Endothelial cell (in vitro differentiated cells): ENCODE data around the gene C2CD4C. TPM values are rescaled to one million over a fixed set of nuclear protein-coding genes. Genes with fewer than 3 reads are reported as not detected.
"Not testable (repeated sequence)": the region's sequence is repeated elsewhere in the genome, so short reads cannot be mapped to it uniquely, and the experiment has no call there.

Experiments used
- DNase-seq: peaks from one replicate; pipeline ENCODE4 v3.0.0; 2021; ENCODE audit warnings: low spot score
- H3K27ac Mint-ChIP-seq: one replicate; pipeline ENCODE4 v1.8.0; 2021; ENCODE audit warnings: mixed read lengths, inconsistent platforms; ENCODE audit not compliant: unreplicated experiment
- H3K27me3 Mint-ChIP-seq: one replicate; pipeline ENCODE4 v1.8.0; 2021; ENCODE audit warnings: mild to moderate bottlenecking, moderate library complexity, mixed read lengths, inconsistent platforms; ENCODE audit not compliant: unreplicated experiment
- H3K36me3 Mint-ChIP-seq: one replicate; pipeline ENCODE4 v1.8.0; 2021; ENCODE audit warnings: mild to moderate bottlenecking, low read depth, mixed read lengths, inconsistent platforms; ENCODE audit not compliant: unreplicated experiment
- H3K4me1 Mint-ChIP-seq: one replicate; pipeline ENCODE4 v1.8.0; 2021; ENCODE audit warnings: mild to moderate bottlenecking, mixed read lengths, inconsistent platforms; ENCODE audit not compliant: unreplicated experiment
- H3K4me3 Mint-ChIP-seq: one replicate; pipeline ENCODE4 v1.8.0; 2021; ENCODE audit warnings: mild to moderate bottlenecking, mixed read lengths, inconsistent platforms; ENCODE audit not compliant: unreplicated experiment
- H3K9me3 Mint-ChIP-seq: one replicate; pipeline ENCODE4 v1.8.0; 2021; ENCODE audit warnings: mixed read lengths, inconsistent platforms; ENCODE audit not compliant: unreplicated experiment
- CTCF ChIP-seq: fragments of 200-600 bp; sonication (generic); IDR thresholded peaks from one replicate; pipeline ENCODE4 v1.5.0; 2021; ENCODE audit warnings: antibody characterized with exemption; ENCODE audit not compliant: unreplicated experiment
- total RNA-seq: library from RNA; stranded (reverse); fragmentation: NEBNext Ultra II Directional; extraction: Animal tissue kit (Norgen Biotek cat#: 25700); gene quantifications from one replicate; pipeline ENCODE4 v1.2.1, GENCODE V29; 2021; ENCODE audit not compliant: unreplicated experiment

The C2CD4C gene
- total RNA-seq, 1 donor from 2014 or later, result 1.2 TPM

GRCh38 chr19:389935-390289, 19.0 kb downstream of the C2CD4C start:
- Mint-ChIP-seq H3K4me1 (no peaks in the 10 kb centered on the region), H3K27ac (no peak overlapping the region), H3K4me3 (no peak overlapping the region), H3K9me3 (no peaks in the 10 kb centered on the region), H3K27me3 (peaks cover 11% of the 10 kb centered on the region), H3K36me3 (peaks cover 9% of the 10 kb centered on the region)
- no peak for TF ChIP-seq CTCF
- DNase-seq, result no peak

GRCh38 chr19:389255-389934, 19.6 kb downstream of the C2CD4C start:
- DNase-seq, result no peak
- H3K4me3 Mint-ChIP-seq, result no peak overlapping the region
- TF ChIP-seq CTCF, result no peak
- peaks cover 9% of the 10 kb centered on the region for H3K27me3 Mint-ChIP-seq
- H3K27ac Mint-ChIP-seq, result no peak overlapping the region
- no peaks in the 10 kb centered on the region for H3K9me3 Mint-ChIP-seq
- H3K4me1 Mint-ChIP-seq, result no peaks in the 10 kb centered on the region
- peaks cover 8% of the 10 kb centered on the region for H3K36me3 Mint-ChIP-seq

- H3K27me3 Mint-ChIP-seq, result peaks cover 9% of the 10 kb centered on the region
- no peak for TF ChIP-seq CTCF
- no peak for DNase-seq
- H3K4me3 Mint-ChIP-seq, result no peak overlapping the region
- H3K9me3 Mint-ChIP-seq, result no peaks in the 10 kb centered on the region
- H3K27ac Mint-ChIP-seq, result no peak overlapping the region
- H3K36me3 Mint-ChIP-seq, result peaks cover 4% of the 10 kb centered on the region
- no peaks in the 10 kb centered on the region for H3K4me1 Mint-ChIP-seq
Measured at GRCh38 chr19:388691-389090, 20.3 kb downstream of the C2CD4C start.

GRCh38 chr19:387777-388176, 21.2 kb downstream of the C2CD4C start:
- peaks cover 4% of the 10 kb centered on the region for H3K36me3 Mint-ChIP-seq
- no peak for DNase-seq
- H3K27me3 Mint-ChIP-seq, result peaks cover 8% of the 10 kb centered on the region
- no peak overlapping the region for H3K27ac Mint-ChIP-seq
- no peaks in the 10 kb centered on the region for H3K9me3 Mint-ChIP-seq
- no peaks in the 10 kb centered on the region for H3K4me1 Mint-ChIP-seq
- TF ChIP-seq CTCF, result no peak
- no peak overlapping the region for H3K4me3 Mint-ChIP-seq

- not testable (repeated sequence) for H3K4me3 Mint-ChIP-seq, H3K36me3 Mint-ChIP-seq, H3K9me3 Mint-ChIP-seq, H3K27ac Mint-ChIP-seq, DNase-seq, H3K4me1 Mint-ChIP-seq
- H3K27me3 Mint-ChIP-seq, result peaks cover 10% of the 10 kb centered on the region
Measured at GRCh38 chr19:386632-387301, 22.2 kb downstream of the C2CD4C start.

GRCh38 chr19:386189-386588, 22.8 kb downstream of the C2CD4C start:
- H3K27me3 Mint-ChIP-seq, result peaks cover 10% of the 10 kb centered on the region
- H3K4me3 Mint-ChIP-seq, H3K9me3 Mint-ChIP-seq, H3K36me3 Mint-ChIP-seq, DNase-seq, H3K4me1 Mint-ChIP-seq, H3K27ac Mint-ChIP-seq: not testable (repeated sequence)
